Measurements from ENCODE around the gene CACNB4. TPM values are rescaled to one million over a fixed set of nuclear protein-coding genes. Genes with fewer than 3 reads are reported as not detected.
"Not testable (repeated sequence)": the region's sequence is repeated elsewhere in the genome, so short reads cannot be mapped to it uniquely, and the experiment has no call there.

CACNB4 gene
- total RNA-seq, 4 donors from 2014 or later, result 0.20 to 1.6 (median 0.90) TPM

DNA sequence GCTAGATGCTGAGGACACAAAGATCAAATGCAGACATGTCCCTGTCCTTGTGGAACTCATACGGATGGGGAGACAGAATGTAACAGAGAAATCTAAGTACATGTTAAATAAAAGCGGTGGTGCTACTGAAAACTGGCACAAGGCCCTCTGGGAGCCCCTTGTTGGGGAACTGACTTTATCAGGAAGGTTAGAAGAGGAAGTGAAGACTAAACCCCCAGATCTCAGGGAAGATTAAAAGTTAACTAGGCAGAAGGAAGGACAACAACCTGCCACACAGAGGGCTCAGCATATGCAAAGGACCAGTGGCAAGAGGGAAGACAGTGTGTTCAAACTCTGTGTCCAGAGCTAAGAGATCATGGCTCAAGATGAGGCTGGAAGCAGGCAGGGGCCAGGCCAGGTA, 4.8 kb downstream of the CACNB4 start:
- TF ChIP-seq, protein P1, sequence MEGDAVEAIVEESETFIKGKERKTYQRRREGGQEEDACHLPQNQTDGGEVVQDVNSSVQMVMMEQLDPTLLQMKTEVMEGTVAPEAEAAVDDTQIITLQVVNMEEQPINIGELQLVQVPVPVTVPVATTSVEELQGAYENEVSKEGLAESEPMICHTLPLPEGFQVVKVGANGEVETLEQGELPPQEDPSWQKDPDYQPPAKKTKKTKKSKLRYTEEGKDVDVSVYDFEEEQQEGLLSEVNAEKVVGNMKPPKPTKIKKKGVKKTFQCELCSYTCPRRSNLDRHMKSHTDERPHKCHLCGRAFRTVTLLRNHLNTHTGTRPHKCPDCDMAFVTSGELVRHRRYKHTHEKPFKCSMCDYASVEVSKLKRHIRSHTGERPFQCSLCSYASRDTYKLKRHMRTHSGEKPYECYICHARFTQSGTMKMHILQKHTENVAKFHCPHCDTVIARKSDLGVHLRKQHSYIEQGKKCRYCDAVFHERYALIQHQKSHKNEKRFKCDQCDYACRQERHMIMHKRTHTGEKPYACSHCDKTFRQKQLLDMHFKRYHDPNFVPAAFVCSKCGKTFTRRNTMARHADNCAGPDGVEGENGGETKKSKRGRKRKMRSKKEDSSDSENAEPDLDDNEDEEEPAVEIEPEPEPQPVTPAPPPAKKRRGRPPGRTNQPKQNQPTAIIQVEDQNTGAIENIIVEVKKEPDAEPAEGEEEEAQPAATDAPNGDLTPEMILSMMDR (IDR thresholded peaks at IDR 0.05), result no peak
- TF ChIP-seq POLR2AphosphoS5 (IDR thresholded peaks at IDR 0.05) (no peak), POLR2A (IDR thresholded peaks at IDR 0.05) (no peak), EP300 (IDR thresholded peaks at IDR 0.05; ENCODE audit: low read depth) (no peak)
- in situ Hi-C loops (cut with MboI; ENCODE audit: low pct_ligation_motif_present in 1 of 4, low pct_unique_long_range_greater_than_20kb in 1 of 4, low sequenced_read_pairs in 3 of 4) (no loop called here), intact Hi-C loops (cut with DNase I; ENCODE audit: low total_unique reads) (no loop called here)
- no peak overlapping the region for H3K27ac ChIP-seq
- DNase-seq, result no peak
- no peaks in the 10 kb centered on the region for H3K9me3 ChIP-seq
- H3K4me3 ChIP-seq, result no peak overlapping the region
- H3K4me1 ChIP-seq, result peaks cover 7 to 21% (median 13%) of the 10 kb centered on the region in 4 donors
- 84 to 89% methylated on average over 2 of the region's 2 CpGs for WGBS, 2 donors (ENCODE audit: low coverage in 1 of 2)
- H3K27me3 ChIP-seq, result peaks cover 43% of the 10 kb centered on the region
- no peaks in the 10 kb centered on the region for H3K36me3 ChIP-seq

DNA sequence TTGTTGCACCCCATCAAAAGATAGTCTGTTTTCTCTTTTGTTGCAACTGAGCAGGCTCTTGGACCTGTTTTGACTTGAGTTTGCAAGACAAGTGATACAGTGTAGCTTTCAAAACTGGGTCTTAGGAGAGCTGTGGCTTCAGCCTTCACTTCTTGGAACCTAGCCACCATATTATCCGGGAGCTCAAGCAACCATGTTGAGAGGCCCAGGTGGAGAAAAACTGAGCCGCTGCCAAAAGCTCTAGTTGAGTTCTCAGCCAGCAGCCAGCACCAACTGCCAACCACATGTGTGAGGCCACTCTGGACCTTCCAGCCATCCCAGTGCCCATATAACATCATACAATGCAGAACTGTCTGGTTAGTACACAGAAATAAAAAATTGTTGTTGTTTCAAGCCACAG, 5.4 kb downstream of the CACNB4 start:
- Histone ChIP-seq H3K27ac (no peak overlapping the region), H3K4me1 (peaks cover 3 to 15% (median 7%) of the 10 kb centered on the region in 4 donors), H3K36me3 (no peaks in the 10 kb centered on the region), H3K9me3 (no peaks in the 10 kb centered on the region), H3K4me3 (no peak overlapping the region), H3K27me3 (peaks cover 37% of the 10 kb centered on the region)
- intact Hi-C loops (cut with DNase I; ENCODE audit: low total_unique reads), result no loop called here
- TF ChIP-seq POLR2A (IDR thresholded peaks at IDR 0.05) (no peak), EP300 (IDR thresholded peaks at IDR 0.05; ENCODE audit: low read depth) (no peak), POLR2AphosphoS5 (IDR thresholded peaks at IDR 0.05) (no peak)
- TF ChIP-seq, protein P1 (IDR thresholded peaks at IDR 0.05), result no peak
- 88% methylated on average over 2 of the region's 2 CpGs; no CpG with 5 or more reads in 1 of the 2 donors for WGBS, 2 donors (ENCODE audit: low coverage in 1 of 2)
- in situ Hi-C loops (cut with MboI; ENCODE audit: low pct_ligation_motif_present in 1 of 4, low pct_unique_long_range_greater_than_20kb in 1 of 4, low sequenced_read_pairs in 3 of 4), result no loop called here
- no peak for DNase-seq

DNA sequence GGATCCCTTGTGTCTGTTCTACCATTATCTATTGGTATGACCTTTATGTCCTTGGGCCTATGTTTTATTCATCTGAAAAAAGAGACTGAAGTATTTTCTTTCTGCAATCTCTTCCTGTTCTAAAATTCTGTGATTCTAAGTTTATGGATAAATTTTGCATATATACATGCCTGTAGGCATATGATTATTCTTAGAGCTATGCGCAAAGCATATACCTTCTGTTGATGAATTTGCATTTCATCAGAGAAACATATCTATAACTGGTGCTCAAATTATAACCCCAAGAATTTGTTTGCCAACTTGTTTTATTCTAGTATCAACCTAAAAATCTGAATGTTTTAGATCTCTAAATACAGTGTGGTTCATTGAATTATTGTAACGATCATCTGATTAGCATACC, 6.7 kb downstream of the CACNB4 start:
- WGBS, 2 donors (ENCODE audit: low coverage in 1 of 2), result 92 to 93% methylated on average over 2 of the region's 2 CpGs
- no peak for DNase-seq
- peaks cover 0 to 2% (median 0%) of the 10 kb centered on the region in 4 donors for H3K4me1 ChIP-seq
- peaks cover 23% of the 10 kb centered on the region for H3K27me3 ChIP-seq
- H3K36me3 ChIP-seq, result no peaks in the 10 kb centered on the region
- no peak overlapping the region for H3K4me3 ChIP-seq
- H3K27ac ChIP-seq, result no peak overlapping the region
- H3K9me3 ChIP-seq, result no peaks in the 10 kb centered on the region
- in situ Hi-C loops (cut with MboI; ENCODE audit: low pct_ligation_motif_present in 1 of 4, low pct_unique_long_range_greater_than_20kb in 1 of 4, low sequenced_read_pairs in 3 of 4), result no loop called here
- TF ChIP-seq POLR2A (IDR thresholded peaks at IDR 0.05) (no peak), EP300 (IDR thresholded peaks at IDR 0.05; ENCODE audit: low read depth) (no peak), POLR2AphosphoS5 (IDR thresholded peaks at IDR 0.05) (no peak)
- TF ChIP-seq, protein P1 (IDR thresholded peaks at IDR 0.05), result no peak
- intact Hi-C loops (cut with DNase I; ENCODE audit: low total_unique reads), result no loop called here

GRCh38 chr2:152090726-152091125, 8.1 kb downstream of the CACNB4 start:
- H3K4me1 ChIP-seq; H3K4me3 ChIP-seq; intact Hi-C loops (cut with DNase I; ENCODE audit: low total_unique reads); H3K27ac ChIP-seq; DNase-seq; H3K27me3 ChIP-seq; H3K36me3 ChIP-seq; H3K9me3 ChIP-seq; in situ Hi-C loops (cut with MboI; ENCODE audit: low pct_ligation_motif_present in 1 of 4, low pct_unique_long_range_greater_than_20kb in 1 of 4, low sequenced_read_pairs in 3 of 4): not testable (repeated sequence)
- WGBS, 2 donors (ENCODE audit: low coverage in 1 of 2), result 88 to 89% methylated on average over 4 of the region's 4 CpGs

DNA sequence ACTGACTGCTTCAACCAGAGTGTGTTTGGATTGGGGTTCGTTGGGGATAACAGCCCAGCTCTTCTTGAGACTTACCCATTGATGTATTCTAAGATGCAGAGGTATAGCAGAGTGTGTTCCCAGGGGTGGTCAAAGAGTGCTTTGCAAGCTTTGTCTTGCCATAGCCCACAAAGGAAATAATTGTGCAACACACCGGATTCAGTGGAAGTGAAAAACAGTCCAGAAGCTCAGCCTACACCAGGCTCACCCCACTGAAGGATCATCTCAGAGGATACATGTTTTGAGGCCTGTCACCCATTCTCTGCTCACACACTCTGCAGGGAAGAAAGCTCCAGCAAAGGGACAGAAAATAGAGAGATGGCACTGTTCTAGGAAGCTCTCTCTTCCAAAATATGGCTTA, 9.6 kb downstream of the CACNB4 start:
- H3K4me3 ChIP-seq, result no peak overlapping the region
- WGBS, 2 donors (ENCODE audit: low coverage in 1 of 2), result 60% methylated on average over 2 of the region's 2 CpGs; no CpG with 5 or more reads in 1 of the 2 donors
- no peak overlapping the region for H3K27ac ChIP-seq
- DNase-seq, result no peak
- in situ Hi-C loops (cut with MboI; ENCODE audit: low pct_ligation_motif_present in 1 of 4, low pct_unique_long_range_greater_than_20kb in 1 of 4, low sequenced_read_pairs in 3 of 4) (no loop called here), intact Hi-C loops (cut with DNase I; ENCODE audit: low total_unique reads) (no loop called here)
- H3K36me3 ChIP-seq, result no peaks in the 10 kb centered on the region
- no peaks in the 10 kb centered on the region for H3K9me3 ChIP-seq
- no peaks in the 10 kb centered on the region for H3K27me3 ChIP-seq
- TF ChIP-seq POLR2A (IDR thresholded peaks at IDR 0.05) (no peak), EP300 (IDR thresholded peaks at IDR 0.05; ENCODE audit: low read depth) (no peak), POLR2AphosphoS5 (IDR thresholded peaks at IDR 0.05) (no peak)
- TF ChIP-seq, protein P1 (IDR thresholded peaks at IDR 0.05), result no peak
- H3K4me1 ChIP-seq, result no peaks in the 10 kb centered on the region
